GM12878 (cell line): Measurements from ENCODE around the gene KRTAP10-9. TPM values are rescaled to one million over a fixed set of nuclear protein-coding genes. Genes with fewer than 3 reads are reported as not detected.
"Not testable (repeated sequence)": the region's sequence is repeated elsewhere in the genome, so short reads cannot be mapped to it uniquely, and the experiment has no call there.

Source experiments
- ATAC-seq: fragments of 200-7000 bp; cut with Tn5 transposase; 3 replicates; pipeline ENCODE4 v1.9.1; 2020; ENCODE audit warnings: mild to moderate bottlenecking, moderate library complexity
- BruUV-seq: library from RNA; stranded (reverse); fragments of 400-500 nt; replicated peaks from 2 replicates; lab custom pipeline; 2021; lab: Mats Ljungman, UMichigan
- CTCF ChIA-PET: fragments of 300-600 bp; sonication (Branson Sonifier 250); formaldehyde crosslinking; extraction: SDS; loops from one replicate; lab custom pipeline; 2021; ENCODE audit warnings: inconsistent platforms; lab: Yijun Ruan, JAX
- POLR2A ChIA-PET: fragments of 350-600 bp; formaldehyde crosslinking; extraction: SDS; loops from one replicate; lab custom pipeline; 2021; ENCODE audit warnings: inconsistent platforms; lab: Charles Lee
- RAD21 ChIA-PET: fragments of 300-600 bp; sonication (Branson Sonifier 250); formaldehyde crosslinking; loops from one replicate; lab custom pipeline; 2023; ENCODE audit warnings: antibody characterized with exemption; ENCODE audit not compliant: unreplicated experiment; lab: Charles Lee
- SMC1A ChIA-PET: fragments of 300-600 bp; sonication (Branson Sonifier 250); formaldehyde crosslinking; loops from one replicate; lab custom pipeline; 2023; ENCODE audit not compliant: unreplicated experiment, uncharacterized antibody; lab: Charles Lee
- DNase-seq: peaks from one replicate; pipeline ENCODE4 v3.0.0-alpha.2; 2011; ENCODE audit warnings: low read depth, low spot score
- FAIRE-seq: peaks from 3 replicates; lab custom pipeline; 2011; peaks lifted over from hg19 to GRCh38; lab: Jason Lieb, UNC
- H2AFZ ChIP-seq: 2 replicates; pipeline ENCODE4 v1.6.0; 2011; ENCODE audit warnings: low read depth, low read length, control low read depth; ENCODE audit not compliant: control insufficient read depth
- H3K27ac ChIP-seq: 2 replicates; pipeline ENCODE4 v1.5.1; 2011; ENCODE audit warnings: control low read depth; ENCODE audit not compliant: control insufficient read depth, insufficient read depth
- H3K27me3 ChIP-seq, 2 experiments: replicated peaks in 1 of 2; 2 replicates each; pipeline versions ENCODE4 v1.6.0 to v1.6.1; 2011; ENCODE audit warnings: low read length in 1 of 2; ENCODE audit not compliant: control insufficient read depth in 2 of 2, insufficient read depth in 2 of 2
- H3K36me3 ChIP-seq, 2 experiments: 2 replicates each; pipeline ENCODE4 v1.5.1; 2011; ENCODE audit warnings: low read length in 1 of 2; ENCODE audit not compliant: control insufficient read depth in 2 of 2, insufficient read depth in 2 of 2
- H3K4me1 ChIP-seq: 2 replicates; pipeline ENCODE4 v1.6.1; 2011; ENCODE audit warnings: mild to moderate bottlenecking, low read length, moderate library complexity, mixed read lengths; ENCODE audit not compliant: control insufficient read depth, insufficient read depth
- H3K4me2 ChIP-seq: 2 replicates; pipeline ENCODE4 v1.6.0; 2011; ENCODE audit warnings: control low read depth; ENCODE audit not compliant: control insufficient read depth, insufficient read depth
- H3K4me3 ChIP-seq: fragments of 200-600 bp; sonication (generic); 2 replicates; pipeline ENCODE4 v1.5.1; 2016
- H3K79me2 ChIP-seq: 2 replicates; pipeline ENCODE4 v1.6.0; 2011; ENCODE audit warnings: low read length; ENCODE audit not compliant: control insufficient read depth, insufficient read depth
- H3K9ac ChIP-seq: 2 replicates; pipeline ENCODE4 v1.8.0; 2011; ENCODE audit warnings: low read length, control low read depth, mixed read lengths; ENCODE audit not compliant: control insufficient read depth, insufficient read depth
- H3K9me3 ChIP-seq: replicated peaks from 3 replicates; pipeline ENCODE4 v1.5.1; 2011; ENCODE audit warnings: mild to moderate bottlenecking, low read length; ENCODE audit not compliant: control insufficient read depth, insufficient read depth
- H4K20me1 ChIP-seq: 2 replicates; pipeline ENCODE4 v1.6.0; 2011; ENCODE audit not compliant: control insufficient read depth, insufficient read depth
- ASH2L ChIP-seq: fragments of 300-600, 200-600 bp; sonication (generic); IDR thresholded peaks from 2 replicates; pipeline ENCODE4 v1.6.1; 2017; ENCODE audit warnings: low read depth, mild to moderate bottlenecking, borderline replicate concordance
- ATF3 ChIP-seq: IDR thresholded peaks from 2 replicates; pipeline ENCODE4 v1.6.1; 2011; ENCODE audit warnings: low read depth, mild to moderate bottlenecking, low read length, moderate library complexity, borderline replicate concordance; ENCODE audit errors: extremely low read depth
- CREM ChIP-seq: IDR thresholded peaks from 2 replicates; pipeline ENCODE4 v1.6.1; 2014; ENCODE audit warnings: antibody characterized with exemption, low read depth
- EP300 ChIP-seq, 2 experiments: fragments of 150-350 bp in 1 of 2; IDR thresholded peaks; 2 replicates each; pipeline ENCODE4 v1.6.1; 2011 to 2012; ENCODE audit warnings: low read depth in 2 of 2, low read length in 2 of 2, borderline replicate concordance in 1 of 2, improper control_type of control experiment in 1 of 2, inconsistent platforms in 1 of 2; ENCODE audit not compliant: control insufficient read depth in 1 of 2
- EZH2 ChIP-seq: IDR thresholded peaks from 2 replicates; pipeline ENCODE4 v1.6.1; 2012; ENCODE audit warnings: low read depth, mild to moderate bottlenecking, control low read depth, inconsistent platforms, low read length, borderline replicate concordance; ENCODE audit not compliant: control insufficient read depth
- SRF ChIP-seq, 2 experiments: IDR thresholded peaks; 2 replicates each; pipeline ENCODE4 v1.6.1; 2011; ENCODE audit warnings: low read depth in 2 of 2, low read length in 2 of 2, mild to moderate bottlenecking in 1 of 2, moderate library complexity in 1 of 2
- TCF3 ChIP-seq: IDR thresholded peaks from 2 replicates; pipeline ENCODE4 v1.6.1; 2012; ENCODE audit warnings: low read depth, mild to moderate bottlenecking, low read length, borderline replicate concordance; ENCODE audit not compliant: insufficient read depth
- WGBS: methylation state at CpG from one replicate; pipeline ENCODE4 v1.1.6; 2016; ENCODE audit warnings: low lambda C conversion rate; ENCODE audit not compliant: insufficient replicate concordance, insufficient coverage; ENCODE audit errors: missing lambda C conversion rate; 5-methylcytosine and 5-hydroxymethylcytosine counted together
- in situ Hi-C: fragments of 300-500 bp; cut with MboI; formaldehyde crosslinking; loops from 9 replicates; pipeline ENCODE4 v1.14.3; 2018; ENCODE audit warnings: mixed read lengths
- intact Hi-C: fragments of 100-400 bp; cut with micrococcal nuclease; formaldehyde crosslinking; loops from one replicate; pipeline ENCODE4 v1.14.2; 2022; ENCODE audit not compliant: unreplicated experiment
- polyA plus RNA-seq, 11 experiments: library from polyadenylated mRNA; depleted of rRNA in 4 of 11; unstranded in 6 of 11; stranded (reverse) in 5 of 11; fragments of >200 nt; fragmentation: Nextera tagmentation in 4 of 11; fragmentation: Illumina TruSeq in 1 of 11; extraction: Ambion mirVana in 4 of 11; extraction: Trizol in 1 of 11; gene quantifications; 1 replicate in 1 of 11; 2 replicates in 10 of 11; pipeline versions ENCODE4 v1.2.1 to v1.2.3, GENCODE V29; 2011 to 2016; ENCODE audit warnings: inconsistent platforms in 2 of 11, missing spikeins in 2 of 11, low read depth in 1 of 11
- total RNA-seq, 4 experiments: library from RNA; depleted of rRNA in 3 of 4; stranded (reverse); fragments of >200 nt in 3 of 4; fragmentation: Illumina TruSeq in 1 of 4; extraction: Trizol in 1 of 4; gene quantifications; 2 replicates each; pipeline versions ENCODE4 v1.2.1 to v1.2.3, GENCODE V29; 2013 to 2021
- TF ChIP-seq, protein P1 (sequence below): fragments of 450-650 bp; IDR thresholded peaks from 2 replicates; pipeline ENCODE4 v1.6.1; 2016; ENCODE audit warnings: mild to moderate bottlenecking, moderate library complexity, borderline replicate concordance

Gene KRTAP10-9
- total and polyA plus RNA-seq, 10 of the 15 experiments (the other 5 are each of a cell fraction or from before 2014, with no cell fraction given): not detected

- H3K4me3 ChIP-seq, H3K9ac ChIP-seq, H3K9me3 ChIP-seq, H3K27me3 ChIP-seq, intact Hi-C loops, H3K27ac ChIP-seq, FAIRE-seq, CTCF ChIA-PET, H2AFZ ChIP-seq, H3K36me3 ChIP-seq, H3K4me2 ChIP-seq, DNase-seq, H4K20me1 ChIP-seq, H3K4me1 ChIP-seq, SMC1A ChIA-PET, ATAC-seq, in situ Hi-C loops, POLR2A ChIA-PET, H3K79me2 ChIP-seq, RAD21 ChIA-PET, BruUV-seq: not testable (repeated sequence)
- 33% methylated on average over 14 of the region's 15 CpGs for WGBS
Observed at GRCh38 chr21:44627831-44628233, 939 bp downstream of the KRTAP10-9 start.

GRCh38 chr21:44628707-44629391 lies 2.0 kb downstream of the KRTAP10-9 start:
- no peaks in the 10 kb centered on the region for H3K27me3 ChIP-seq
- FAIRE-seq (no peak), DNase-seq (no peak), ATAC-seq (no peak)
- 50% methylated on average over 15 of the region's 18 CpGs for WGBS
- in situ Hi-C loops (no loop called here), intact Hi-C loops (no loop called here)
- H3K4me3 ChIP-seq: no peak overlapping the region
- TF ChIP-seq CREM (no peak), EP300 (IDR thresholded peaks at IDR 0.05; ENCODE audit: borderline replicate concordance in 1 of 2, control insufficient read depth in 1 of 2, low read depth in 2 of 2, low read length in 2 of 2) (no peak), SRF (IDR thresholded peaks at IDR 0.05; ENCODE audit: low read depth in 2 of 2, low read length in 2 of 2) (no peak), TCF3 (no peak), EZH2 (no peak), ASH2L (no peak), ATF3 (no peak)
- TF ChIP-seq, protein P1, sequence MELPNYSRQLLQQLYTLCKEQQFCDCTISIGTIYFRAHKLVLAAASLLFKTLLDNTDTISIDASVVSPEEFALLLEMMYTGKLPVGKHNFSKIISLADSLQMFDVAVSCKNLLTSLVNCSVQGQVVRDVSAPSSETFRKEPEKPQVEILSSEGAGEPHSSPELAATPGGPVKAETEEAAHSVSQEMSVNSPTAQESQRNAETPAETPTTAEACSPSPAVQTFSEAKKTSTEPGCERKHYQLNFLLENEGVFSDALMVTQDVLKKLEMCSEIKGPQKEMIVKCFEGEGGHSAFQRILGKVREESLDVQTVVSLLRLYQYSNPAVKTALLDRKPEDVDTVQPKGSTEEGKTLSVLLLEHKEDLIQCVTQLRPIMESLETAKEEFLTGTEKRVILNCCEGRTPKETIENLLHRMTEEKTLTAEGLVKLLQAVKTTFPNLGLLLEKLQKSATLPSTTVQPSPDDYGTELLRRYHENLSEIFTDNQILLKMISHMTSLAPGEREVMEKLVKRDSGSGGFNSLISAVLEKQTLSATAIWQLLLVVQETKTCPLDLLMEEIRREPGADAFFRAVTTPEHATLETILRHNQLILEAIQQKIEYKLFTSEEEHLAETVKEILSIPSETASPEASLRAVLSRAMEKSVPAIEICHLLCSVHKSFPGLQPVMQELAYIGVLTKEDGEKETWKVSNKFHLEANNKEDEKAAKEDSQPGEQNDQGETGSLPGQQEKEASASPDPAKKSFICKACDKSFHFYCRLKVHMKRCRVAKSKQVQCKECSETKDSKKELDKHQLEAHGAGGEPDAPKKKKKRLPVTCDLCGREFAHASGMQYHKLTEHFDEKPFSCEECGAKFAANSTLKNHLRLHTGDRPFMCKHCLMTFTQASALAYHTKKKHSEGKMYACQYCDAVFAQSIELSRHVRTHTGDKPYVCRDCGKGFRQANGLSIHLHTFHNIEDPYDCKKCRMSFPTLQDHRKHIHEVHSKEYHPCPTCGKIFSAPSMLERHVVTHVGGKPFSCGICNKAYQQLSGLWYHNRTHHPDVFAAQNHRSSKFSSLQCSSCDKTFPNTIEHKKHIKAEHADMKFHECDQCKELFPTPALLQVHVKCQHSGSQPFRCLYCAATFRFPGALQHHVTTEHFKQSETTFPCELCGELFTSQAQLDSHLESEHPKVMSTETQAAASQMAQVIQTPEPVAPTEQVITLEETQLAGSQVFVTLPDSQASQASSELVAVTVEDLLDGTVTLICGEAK: no peak
- H4K20me1 ChIP-seq: no peaks in the 10 kb centered on the region
- SMC1A ChIA-PET: no interaction called here
- no peaks in the 10 kb centered on the region for H3K36me3 ChIP-seq
- no peak overlapping the region for H2AFZ ChIP-seq
- H3K79me2 ChIP-seq: no peaks in the 10 kb centered on the region
- H3K9me3 ChIP-seq: peaks cover 9% of the 10 kb centered on the region; the same call in 1 of the 3 replicates
- H3K4me1 ChIP-seq: no peaks in the 10 kb centered on the region
- RAD21 ChIA-PET: no interaction called here
- H3K27ac ChIP-seq: no peak overlapping the region
- BruUV-seq: no TSS peak
- no peak overlapping the region for H3K9ac ChIP-seq
- no peak overlapping the region for H3K4me2 ChIP-seq
- POLR2A ChIA-PET: no interaction called here
- CTCF ChIA-PET: no interaction called here
